ENCODE results near the gene PDIA5. TPM values are rescaled to one million over a fixed set of nuclear protein-coding genes. Genes with fewer than 3 reads are reported as not detected.

Gene PDIA5
- total RNA-seq, 1 experiment from 2014 or later: 28.6 TPM

DNA sequence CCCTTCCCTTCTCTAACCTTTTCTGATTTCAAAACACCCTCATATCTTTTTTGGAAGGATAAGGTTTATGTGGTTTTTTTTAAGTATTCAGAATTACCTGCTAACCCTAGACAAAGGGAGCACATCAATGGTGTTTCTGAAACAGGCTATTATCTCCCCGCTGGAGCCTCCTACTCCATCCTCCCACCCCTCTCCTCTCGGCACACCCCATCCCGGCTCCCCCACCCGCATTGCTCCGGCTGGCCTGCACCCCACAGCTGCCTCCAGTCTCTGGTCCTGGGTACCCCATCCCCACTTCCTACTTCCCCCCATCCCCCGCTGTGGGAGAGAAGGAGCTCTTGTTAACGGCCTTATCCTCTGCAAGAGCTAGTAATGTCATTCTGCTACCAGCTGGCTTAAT, 59.2 kb downstream of the PDIA5 start:
- DNase-seq (ENCODE audit: low spot score): no peak
- POLR2A ChIA-PET (ENCODE audit: low non-redundant PET): no interaction called here
- H3K4me3 ChIP-seq (ENCODE audit: low read depth, low read length, poor library complexity, severe bottlenecking): no peak overlapping the region
- intact Hi-C loops (cut with micrococcal nuclease; ENCODE audit: unreplicated experiment): no loop called here
- H3K36me3 ChIP-seq (ENCODE audit: insufficient read depth, low read length, poor library complexity, severe bottlenecking): no peaks in the 10 kb centered on the region
- H3K4me1 ChIP-seq (ENCODE audit: insufficient read depth, low read length, poor library complexity, severe bottlenecking): peaks cover 14% of the 10 kb centered on the region
- no peaks in the 10 kb centered on the region for H3K9me3 ChIP-seq (ENCODE audit: low read depth, low read length, poor library complexity, severe bottlenecking)
- TF ChIP-seq EZH2 (IDR thresholded peaks at IDR 0.05; ENCODE audit: borderline replicate concordance, low read depth, low read length, poor library complexity, severe bottlenecking): no peak
- TF ChIP-seq, protein P1, sequence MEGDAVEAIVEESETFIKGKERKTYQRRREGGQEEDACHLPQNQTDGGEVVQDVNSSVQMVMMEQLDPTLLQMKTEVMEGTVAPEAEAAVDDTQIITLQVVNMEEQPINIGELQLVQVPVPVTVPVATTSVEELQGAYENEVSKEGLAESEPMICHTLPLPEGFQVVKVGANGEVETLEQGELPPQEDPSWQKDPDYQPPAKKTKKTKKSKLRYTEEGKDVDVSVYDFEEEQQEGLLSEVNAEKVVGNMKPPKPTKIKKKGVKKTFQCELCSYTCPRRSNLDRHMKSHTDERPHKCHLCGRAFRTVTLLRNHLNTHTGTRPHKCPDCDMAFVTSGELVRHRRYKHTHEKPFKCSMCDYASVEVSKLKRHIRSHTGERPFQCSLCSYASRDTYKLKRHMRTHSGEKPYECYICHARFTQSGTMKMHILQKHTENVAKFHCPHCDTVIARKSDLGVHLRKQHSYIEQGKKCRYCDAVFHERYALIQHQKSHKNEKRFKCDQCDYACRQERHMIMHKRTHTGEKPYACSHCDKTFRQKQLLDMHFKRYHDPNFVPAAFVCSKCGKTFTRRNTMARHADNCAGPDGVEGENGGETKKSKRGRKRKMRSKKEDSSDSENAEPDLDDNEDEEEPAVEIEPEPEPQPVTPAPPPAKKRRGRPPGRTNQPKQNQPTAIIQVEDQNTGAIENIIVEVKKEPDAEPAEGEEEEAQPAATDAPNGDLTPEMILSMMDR (conservative IDR thresholded peaks at IDR 0.05; ENCODE audit: low read depth, low read length): no peak
- CTCF ChIA-PET: no interaction called here
- no peak overlapping the region for H3K27ac ChIP-seq (ENCODE audit: low read depth, low read length, poor library complexity, severe bottlenecking)
- BruUV-seq (replicated peaks): no TSS peak
- no peaks in the 10 kb centered on the region for H3K27me3 ChIP-seq (replicated peaks; ENCODE audit: insufficient read depth, low read depth, low read length, poor library complexity)

DNA sequence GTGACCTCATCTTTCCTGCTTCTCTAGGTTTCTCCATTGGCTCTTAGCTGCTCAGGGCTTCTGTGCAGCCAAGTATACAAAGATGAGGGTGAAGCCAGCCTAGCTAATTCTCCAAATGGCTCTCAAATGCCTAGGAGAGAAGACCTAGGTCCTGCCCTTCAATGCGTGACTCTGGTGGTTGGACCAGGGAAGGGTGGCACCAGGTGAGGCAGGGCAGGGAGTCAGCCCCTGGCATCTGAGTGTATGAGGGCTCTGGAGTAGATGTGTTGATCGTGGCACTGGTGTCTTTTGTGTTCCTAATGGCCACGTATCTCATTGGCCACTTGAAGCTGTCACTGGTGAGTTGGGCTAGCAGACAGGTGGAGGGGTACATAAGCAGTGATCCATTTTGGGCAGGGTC, 59.8 kb downstream of the PDIA5 start:
- peaks cover 9% of the 10 kb centered on the region for H3K4me1 ChIP-seq (ENCODE audit: insufficient read depth, low read length, poor library complexity, severe bottlenecking)
- peaks cover 2% of the 10 kb centered on the region for H3K36me3 ChIP-seq (ENCODE audit: insufficient read depth, low read length, poor library complexity, severe bottlenecking)
- no peaks in the 10 kb centered on the region for H3K27me3 ChIP-seq (replicated peaks; ENCODE audit: insufficient read depth, low read depth, low read length, poor library complexity)
- POLR2A ChIA-PET (ENCODE audit: low non-redundant PET): no interaction called here
- intact Hi-C loops (cut with micrococcal nuclease; ENCODE audit: unreplicated experiment): no loop called here
- TF ChIP-seq, protein P1 (conservative IDR thresholded peaks at IDR 0.05; ENCODE audit: low read depth, low read length): no peak
- TF ChIP-seq EZH2 (IDR thresholded peaks at IDR 0.05; ENCODE audit: borderline replicate concordance, low read depth, low read length, poor library complexity, severe bottlenecking): no peak
- BruUV-seq (replicated peaks): no TSS peak
- H3K4me3 ChIP-seq (ENCODE audit: low read depth, low read length, poor library complexity, severe bottlenecking): no peak overlapping the region
- no peak for DNase-seq (ENCODE audit: low spot score)
- H3K27ac ChIP-seq (ENCODE audit: low read depth, low read length, poor library complexity, severe bottlenecking): no peak overlapping the region
- CTCF ChIA-PET: no interaction called here
- no peaks in the 10 kb centered on the region for H3K9me3 ChIP-seq (ENCODE audit: low read depth, low read length, poor library complexity, severe bottlenecking)

DNA sequence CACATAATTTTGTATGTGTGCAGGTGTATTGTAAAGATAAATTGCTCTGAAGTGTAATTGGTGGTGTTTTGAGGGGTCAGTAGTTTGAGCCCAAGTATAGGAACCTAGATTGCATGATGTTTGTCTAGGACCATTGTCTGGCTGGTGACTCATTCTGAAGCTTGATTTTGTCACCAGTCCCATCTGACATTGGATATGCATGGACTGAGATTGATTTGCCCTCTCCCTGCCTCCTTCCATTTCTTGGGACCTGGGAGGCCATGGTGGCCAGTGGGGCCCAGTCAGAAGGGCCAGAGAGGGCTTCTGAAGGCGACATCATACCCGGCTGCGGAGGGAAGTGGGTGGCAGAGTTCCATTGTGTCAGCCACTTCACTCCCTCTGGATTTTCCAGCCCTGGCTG, 62.3 kb downstream of the PDIA5 start:
- TF ChIP-seq, protein P1 (conservative IDR thresholded peaks at IDR 0.05; ENCODE audit: low read depth, low read length): no peak
- TF ChIP-seq EZH2 (IDR thresholded peaks at IDR 0.05; ENCODE audit: borderline replicate concordance, low read depth, low read length, poor library complexity, severe bottlenecking): no peak
- H3K36me3 ChIP-seq (ENCODE audit: insufficient read depth, low read length, poor library complexity, severe bottlenecking): peaks cover 6% of the 10 kb centered on the region
- no peak overlapping the region for H3K27ac ChIP-seq (ENCODE audit: low read depth, low read length, poor library complexity, severe bottlenecking)
- peaks cover 9% of the 10 kb centered on the region for H3K4me1 ChIP-seq (ENCODE audit: insufficient read depth, low read length, poor library complexity, severe bottlenecking)
- H3K27me3 ChIP-seq (replicated peaks; ENCODE audit: insufficient read depth, low read depth, low read length, poor library complexity): no peaks in the 10 kb centered on the region
- H3K9me3 ChIP-seq (ENCODE audit: low read depth, low read length, poor library complexity, severe bottlenecking): no peaks in the 10 kb centered on the region
- DNase-seq (ENCODE audit: low spot score): no peak
- no peak overlapping the region for H3K4me3 ChIP-seq (ENCODE audit: low read depth, low read length, poor library complexity, severe bottlenecking)
- CTCF ChIA-PET: no interaction called here
- POLR2A ChIA-PET (ENCODE audit: low non-redundant PET): no interaction called here
- no TSS peak for BruUV-seq (replicated peaks)
- intact Hi-C loops (cut with micrococcal nuclease; ENCODE audit: unreplicated experiment): no loop called here

Data from A673 (cell line).